HG02642 (cell line): ENCODE results near the gene FNDC3B.

ENCODE experiments used
- ATAC-seq: cut with Tn5 transposase; IDR thresholded peaks from one replicate; pipeline ENCODE4 v1.9.1; 2021; ENCODE audit warnings: mild to moderate bottlenecking; ENCODE audit not compliant: unreplicated experiment, poor library complexity

FNDC3B gene

GRCh38 chr3:172296248-172296974, 257.0 kb downstream of the FNDC3B start:
- ATAC-seq: no peak

- no peak for ATAC-seq
Measured at GRCh38 chr3:172296975-172297332, 257.6 kb downstream of the FNDC3B start.

GRCh38 chr3:172298247-172298646, 258.9 kb downstream of the FNDC3B start:
- ATAC-seq: no peak

- ATAC-seq: no peak
Measured at GRCh38 chr3:172300187-172300586, 260.8 kb downstream of the FNDC3B start.

- ATAC-seq: no peak
Measured at GRCh38 chr3:172300862-172301261, 261.5 kb downstream of the FNDC3B start.

GRCh38 chr3:172302203-172302602, 262.8 kb downstream of the FNDC3B start:
- ATAC-seq: no peak

- ATAC-seq: no peak
Measured at GRCh38 chr3:172303181-172303580, 263.8 kb downstream of the FNDC3B start.

- no peak for ATAC-seq
Measured at GRCh38 chr3:172303941-172304558, 264.7 kb downstream of the FNDC3B start.

- no peak for ATAC-seq
Measured at GRCh38 chr3:172305552-172305951, 266.2 kb downstream of the FNDC3B start.

- no peak for ATAC-seq
Measured at GRCh38 chr3:172305974-172306373, 266.6 kb downstream of the FNDC3B start.

- no peak for ATAC-seq
Measured at GRCh38 chr3:172307141-172307560, 267.8 kb downstream of the FNDC3B start.

GRCh38 chr3:172309059-172309458, 269.7 kb downstream of the FNDC3B start:
- no peak for ATAC-seq

- ATAC-seq: no peak
Measured at GRCh38 chr3:172309741-172310427, 270.5 kb downstream of the FNDC3B start.

GRCh38 chr3:172310428-172310760, 271.0 kb downstream of the FNDC3B start:
- ATAC-seq: no peak

GRCh38 chr3:172311217-172311616, 271.8 kb downstream of the FNDC3B start:
- ATAC-seq: no peak

- no peak for ATAC-seq
Measured at GRCh38 chr3:172312001-172312400, 272.6 kb downstream of the FNDC3B start.

- no peak for ATAC-seq
Measured at GRCh38 chr3:172312711-172313110, 273.3 kb downstream of the FNDC3B start.

- ATAC-seq: no peak
Measured at GRCh38 chr3:172313671-172314070, 274.3 kb downstream of the FNDC3B start.

GRCh38 chr3:172314591-172315160, 275.3 kb downstream of the FNDC3B start:
- no peak for ATAC-seq

- no peak for ATAC-seq
Measured at GRCh38 chr3:172315401-172316091, 276.2 kb downstream of the FNDC3B start.

- no peak for ATAC-seq
Measured at GRCh38 chr3:172316758-172317157, 277.4 kb downstream of the FNDC3B start.
